B cell (primary cell): Measurements from ENCODE around the gene GLRA1. TPM values are rescaled to one million over a fixed set of nuclear protein-coding genes. Genes with fewer than 3 reads are reported as not detected.

ENCODE experiments used
- ATAC-seq: fragments of 200-7000 bp; cut with Tn5 transposase; one replicate; pipeline ENCODE4 v1.10.0; 2021; ENCODE audit warnings: low read depth, mild to moderate bottlenecking, moderate number of reproducible peaks, moderate library complexity
- CTCF ChIA-PET: fragments of 350-600 bp; sonication (Branson Sonifier 250); formaldehyde crosslinking; loops from one replicate; lab custom pipeline; 2021; ENCODE audit warnings: antibody characterized with exemption, inconsistent platforms; lab: Charles Lee
- POLR2A ChIA-PET: fragments of 350-600 bp; sonication (Branson Sonifier 250); formaldehyde crosslinking; loops from one replicate; lab custom pipeline; 2021; ENCODE audit warnings: antibody characterized with exemption; lab: Charles Lee
- DNase-seq: peaks from one replicate; pipeline ENCODE4 v3.0.0; 2013
- H2AFZ ChIP-seq: 2 replicates; pipeline ENCODE4 v1.6.1; 2012; ENCODE audit warnings: mild to moderate bottlenecking, low read depth, low read length; ENCODE audit not compliant: insufficient read depth, poor library complexity, severe bottlenecking
- H3K27ac ChIP-seq, 2 donors: 1 replicate in 1 of 2; 2 replicates in 1 of 2; pipeline ENCODE4 v1.5.1; 2012 to 2013; ENCODE audit warnings: low read length in 2 of 2, mild to moderate bottlenecking in 2 of 2, moderate library complexity in 1 of 2
- H3K27me3 ChIP-seq, 4 experiments: fragments of 200-600 bp in 1 of 4; sonication (generic) in 1 of 4; replicated peaks in 1 of 4; 1 replicate in 2 of 4; 2 replicates in 2 of 4; pipeline versions ENCODE4 v1.6.1 to v1.7.0; 2013 to 2016; ENCODE audit warnings: low read length in 3 of 4, mild to moderate bottlenecking in 2 of 4, mixed read lengths in 1 of 4, moderate library complexity in 1 of 4; ENCODE audit not compliant: insufficient read depth in 4 of 4, control insufficient read depth in 3 of 4; ENCODE audit errors: control extremely low read depth in 1 of 4
- H3K36me3 ChIP-seq, 2 experiments: replicated peaks in 1 of 2; 1 replicate in 1 of 2; 2 replicates in 1 of 2; pipeline versions ENCODE4 v1.6.1 to v1.7.1; 2013; ENCODE audit warnings: low read length in 1 of 2; ENCODE audit not compliant: insufficient read depth in 2 of 2, control insufficient read depth in 1 of 2; ENCODE audit errors: control extremely low read depth in 1 of 2, extremely low read depth in 1 of 2
- H3K4me1 ChIP-seq, 2 donors: fragments of 200-600 bp in 1 of 2; sonication (generic) in 1 of 2; 1 replicate in 1 of 2; 2 replicates in 1 of 2; pipeline versions ENCODE4 v1.5.1 to v1.6.1; 2013 to 2017; ENCODE audit warnings: low read length in 2 of 2; ENCODE audit not compliant: control insufficient read depth in 2 of 2, insufficient read depth in 2 of 2
- H3K4me2 ChIP-seq: replicated peaks from 2 replicates; pipeline ENCODE3; 2012; ENCODE audit warnings: mild to moderate bottlenecking, low read depth, low read length; ENCODE audit not compliant: poor library complexity, severe bottlenecking
- H3K4me3 ChIP-seq, 5 experiments: fragments of 200-600 bp in 1 of 5; sonication (generic) in 1 of 5; 1 replicate in 3 of 5; 2 replicates in 2 of 5; pipeline versions ENCODE4 v1.5.1 to v1.7.0; 2011 to 2016; ENCODE audit warnings: low read length in 4 of 5, mild to moderate bottlenecking in 4 of 5, low read depth in 2 of 5, control low read depth in 1 of 5, moderate library complexity in 1 of 5; ENCODE audit not compliant: insufficient read depth in 1 of 5; ENCODE audit errors: control extremely low read depth in 1 of 5, extremely low read depth in 1 of 5
- H3K79me2 ChIP-seq: fragments of 200-600 bp; sonication (generic); one replicate; pipeline ENCODE4 v1.6.0; 2016; ENCODE audit warnings: low read length; ENCODE audit not compliant: control insufficient read depth, insufficient read depth
- H3K9ac ChIP-seq: fragments of 200-600 bp; sonication (generic); 2 replicates; pipeline ENCODE4 v1.6.1; 2017; ENCODE audit warnings: mild to moderate bottlenecking, low read length, moderate library complexity
- H3K9me3 ChIP-seq, 3 donors: one replicate each; pipeline versions ENCODE4 v1.6.1 to v1.7.1; 2013; ENCODE audit warnings: low read length in 2 of 3; ENCODE audit not compliant: control insufficient read depth in 2 of 3, insufficient read depth in 1 of 3; ENCODE audit errors: control extremely low read depth in 1 of 3
- H4K20me1 ChIP-seq: 2 replicates; pipeline ENCODE4 v1.6.0; 2012; ENCODE audit warnings: mild to moderate bottlenecking, low read length; ENCODE audit not compliant: insufficient read depth, control insufficient read depth, poor library complexity, severe bottlenecking
- H3K27ac Mint-ChIP-seq: one replicate; pipeline ENCODE4 v1.8.0; 2021; ENCODE audit warnings: mixed read lengths
- H3K27me3 Mint-ChIP-seq: one replicate; pipeline ENCODE4 v1.8.0; 2021; ENCODE audit warnings: mixed read lengths
- H3K4me1 Mint-ChIP-seq: one replicate; pipeline ENCODE4 v1.8.0; 2021; ENCODE audit warnings: mixed read lengths
- H3K4me3 Mint-ChIP-seq: one replicate; pipeline ENCODE4 v1.8.0; 2021; ENCODE audit warnings: mixed read lengths
- H3K9me3 Mint-ChIP-seq: one replicate; pipeline ENCODE4 v1.8.0; 2022; ENCODE audit warnings: mixed read lengths; ENCODE audit not compliant: insufficient read depth
- CTCF ChIP-seq: fragments of 200-600 bp; IDR thresholded peaks from one replicate; pipeline ENCODE4 v1.8.0; 2022; ENCODE audit warnings: antibody characterized with exemption, mild to moderate bottlenecking
- EZH2 ChIP-seq: IDR thresholded peaks from 2 replicates; pipeline ENCODE4 v1.6.1; 2012; ENCODE audit warnings: borderline replicate concordance, low read depth, mild to moderate bottlenecking, moderate library complexity, low read length; ENCODE audit not compliant: insufficient read depth, poor library complexity, severe bottlenecking
- WGBS: methylation state at CpG from one replicate; pipeline ENCODE4 v1.1.5; 2013; ENCODE audit warnings: missing lambda C conversion rate; ENCODE audit not compliant: insufficient coverage; 5-methylcytosine and 5-hydroxymethylcytosine counted together
- intact Hi-C: fragments of 100-400 bp; cut with micrococcal nuclease; formaldehyde crosslinking; loops from one replicate; pipeline ENCODE4 v1.10.0; 2022
- polyA plus RNA-seq: library from polyadenylated mRNA; depleted of rRNA; stranded (reverse); fragments of >200 nt; gene quantifications from 2 replicates; pipeline ENCODE4 v1.2.3, GENCODE V29; 2012
- total RNA-seq, 2 donors: library from RNA; stranded (reverse); fragments of 120-200 nt in 1 of 2; gene quantifications; 1 replicate in 1 of 2; 2 replicates in 1 of 2; pipeline versions ENCODE4 v1.2.3 to v1.2.4, GENCODE V29; 2013 to 2022

The GLRA1 gene
- total and polyA plus RNA-seq, 2 donors (not counting 1 experiment from before 2014, with no cell fraction given) = not detected

- Histone ChIP-seq H3K9me3 (no peaks in the 10 kb centered on the region), H3K36me3 (no peaks in the 10 kb centered on the region), H3K27me3 (no peaks in the 10 kb centered on the region), H3K4me3 (no peak overlapping the region), H3K4me1 (no peaks in the 10 kb centered on the region), H3K4me2 (no peak overlapping the region), H4K20me1 (no peaks in the 10 kb centered on the region), H3K27ac (no peak overlapping the region), H2AFZ (no peak overlapping the region), H3K79me2 (no peaks in the 10 kb centered on the region), H3K9ac (no peak overlapping the region)
- ATAC-seq (no peak), DNase-seq (no peak)
- intact Hi-C loops = no loop called here
- no peaks in the 10 kb centered on the region for H3K27me3 Mint-ChIP-seq
- no peak overlapping the region for H3K27ac Mint-ChIP-seq
- no peak for TF ChIP-seq CTCF
- TF ChIP-seq EZH2 = no peak
- no peaks in the 10 kb centered on the region for H3K4me1 Mint-ChIP-seq
- ChIA-PET CTCF (no interaction called here), POLR2A (no interaction called here)
- H3K9me3 Mint-ChIP-seq = no peaks in the 10 kb centered on the region
- no peak overlapping the region for H3K4me3 Mint-ChIP-seq
- WGBS = no CpG with 5 or more reads among the region's 6 CpGs
Observed at GRCh38 chr5:151967865-151968264, 43.2 kb upstream of the GLRA1 start.

GRCh38 chr5:151966046-151966445, 41.4 kb upstream of the GLRA1 start:
- H3K9me3 Mint-ChIP-seq = no peaks in the 10 kb centered on the region
- no peak for TF ChIP-seq CTCF
- no peak for TF ChIP-seq EZH2
- Histone ChIP-seq H3K79me2 (no peaks in the 10 kb centered on the region), H3K4me2 (no peak overlapping the region), H3K4me3 (no peak overlapping the region), H3K9ac (no peak overlapping the region), H4K20me1 (no peaks in the 10 kb centered on the region), H3K4me1 (no peaks in the 10 kb centered on the region), H3K27me3 (peaks cover 0 to 3% (median 0%) of the 10 kb centered on the region in 4 experiments), H3K9me3 (no peaks in the 10 kb centered on the region), H3K36me3 (no peaks in the 10 kb centered on the region), H2AFZ (no peak overlapping the region), H3K27ac (no peak overlapping the region)
- 94% methylated on average over 1 of the region's 1 CpG for WGBS
- ChIA-PET POLR2A (no interaction called here), CTCF (no interaction called here)
- ATAC-seq (no peak), DNase-seq (no peak)
- H3K27me3 Mint-ChIP-seq = no peaks in the 10 kb centered on the region
- no peak overlapping the region for H3K27ac Mint-ChIP-seq
- H3K4me3 Mint-ChIP-seq = no peak overlapping the region
- H3K4me1 Mint-ChIP-seq = no peaks in the 10 kb centered on the region
- intact Hi-C loops = no loop called here
